ENCODE measurements around the gene DDX42. TPM values are rescaled to one million over a fixed set of nuclear protein-coding genes. Genes with fewer than 3 reads are reported as not detected.

The DDX42 gene
- total RNA-seq, 2 experiments from 2014 or later, result 103 to 106 TPM

DNA sequence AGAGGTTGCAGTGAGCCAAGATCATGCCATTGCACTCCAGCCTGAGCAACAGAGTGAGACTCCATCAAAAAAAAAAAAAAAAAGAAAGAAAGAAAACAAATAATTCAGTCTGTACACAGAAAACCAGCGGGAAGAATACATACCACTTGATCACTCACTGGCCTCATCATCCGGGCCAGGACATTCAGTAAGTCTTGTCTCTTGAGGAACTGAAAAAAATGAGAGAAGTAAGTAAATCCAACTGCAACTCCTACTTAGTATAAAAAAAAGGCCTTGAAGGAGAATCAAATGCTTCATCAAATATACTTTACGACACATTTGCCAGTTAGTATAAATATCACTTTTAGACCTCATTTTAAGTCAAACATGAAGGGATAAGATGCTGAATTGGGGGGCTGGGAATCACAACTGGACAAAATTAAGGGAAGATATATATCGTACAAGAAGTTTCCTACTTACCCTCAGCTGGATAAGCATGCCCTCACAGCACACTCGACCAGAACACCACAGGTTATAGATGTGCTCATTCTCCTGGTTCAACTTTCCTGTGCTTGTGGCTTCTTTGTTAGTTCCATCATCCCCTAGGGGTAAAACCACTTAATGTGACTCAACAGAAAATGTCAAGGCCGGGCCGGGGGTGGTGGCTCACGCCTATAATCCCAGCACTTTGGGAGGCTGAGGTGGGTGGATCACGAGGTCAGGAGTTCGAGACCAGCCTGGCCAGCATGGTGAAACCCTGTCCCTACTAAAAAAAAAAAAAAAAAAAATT lies 13.0 kb upstream of the DDX42 start:
- Mint-ChIP-seq H3K4me3 (no peak overlapping the region), H3K27ac (no peak overlapping the region), H3K27me3 (no peaks in the 10 kb centered on the region), H3K36me3 (peaks cover 51% of the 10 kb centered on the region), H3K4me1 (ENCODE audit: low read depth) (peaks cover 6% of the 10 kb centered on the region), H3K9me3 (no peaks in the 10 kb centered on the region)
- intact Hi-C loops (cut with micrococcal nuclease), result no loop called here
- CTCF ChIA-PET, result interaction anchor here (1.3 kb wide), 1 partner anchor 50 kb away, joined by 3 read pairs; no protein-coding TSS in a partner anchor
- POLR2A ChIA-PET, result no interaction called here
- DNase-seq, result peak; percentile 23

DNA sequence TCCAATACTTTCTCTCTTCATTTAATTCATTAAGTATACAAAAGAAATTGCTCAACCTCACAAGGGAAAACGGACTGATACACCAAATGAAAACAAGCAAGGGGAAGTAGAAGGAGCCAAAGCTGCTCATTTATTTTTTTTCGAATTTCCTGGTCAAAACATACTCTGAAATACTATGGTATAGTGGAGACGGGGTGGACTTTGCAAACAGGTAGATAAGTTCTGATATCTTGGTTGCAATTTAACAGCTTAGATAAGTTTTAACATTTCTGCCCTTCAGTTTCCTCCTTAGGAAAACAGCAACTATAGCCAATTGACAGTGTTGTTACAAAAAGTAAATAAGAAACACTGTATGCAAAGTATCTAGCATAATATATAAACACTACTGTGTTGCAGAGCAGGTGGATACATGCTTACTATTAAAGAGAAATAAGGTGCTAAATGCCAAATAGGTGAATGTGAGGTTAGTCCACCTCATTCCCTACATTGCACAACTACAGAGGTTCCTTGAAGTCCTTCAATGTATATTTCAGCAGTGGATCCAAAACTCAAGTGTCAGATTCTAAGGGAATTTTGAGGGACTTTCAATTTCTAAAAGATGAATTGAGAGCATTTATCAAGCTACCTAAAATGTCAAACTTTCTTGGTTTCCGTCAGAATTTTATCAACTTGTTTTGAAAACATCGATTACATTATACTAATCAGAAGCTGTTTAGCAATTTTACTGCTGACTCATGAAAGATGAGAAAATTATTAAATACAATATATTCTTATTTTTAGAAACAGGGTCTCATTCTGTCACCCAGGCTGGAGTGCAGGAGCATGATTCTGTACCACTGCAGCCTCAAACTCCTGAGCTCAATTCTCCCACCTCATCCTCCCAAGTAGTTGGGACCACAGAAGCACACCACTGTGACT lies 11.6 kb upstream of the DDX42 start:
- Mint-ChIP-seq H3K4me3 (no peak overlapping the region), H3K36me3 (peaks cover 46% of the 10 kb centered on the region), H3K4me1 (ENCODE audit: low read depth) (peaks cover 17% of the 10 kb centered on the region), H3K9me3 (no peaks in the 10 kb centered on the region), H3K27me3 (no peaks in the 10 kb centered on the region), H3K27ac (no peak overlapping the region)
- ChIA-PET POLR2A (no interaction called here), CTCF (interaction anchor here (1.2 kb wide), 1 partner anchor 337 kb away, joined by 3 read pairs; no protein-coding TSS in a partner anchor)
- no peak for DNase-seq
- intact Hi-C loops (cut with micrococcal nuclease), result no loop called here

DNA sequence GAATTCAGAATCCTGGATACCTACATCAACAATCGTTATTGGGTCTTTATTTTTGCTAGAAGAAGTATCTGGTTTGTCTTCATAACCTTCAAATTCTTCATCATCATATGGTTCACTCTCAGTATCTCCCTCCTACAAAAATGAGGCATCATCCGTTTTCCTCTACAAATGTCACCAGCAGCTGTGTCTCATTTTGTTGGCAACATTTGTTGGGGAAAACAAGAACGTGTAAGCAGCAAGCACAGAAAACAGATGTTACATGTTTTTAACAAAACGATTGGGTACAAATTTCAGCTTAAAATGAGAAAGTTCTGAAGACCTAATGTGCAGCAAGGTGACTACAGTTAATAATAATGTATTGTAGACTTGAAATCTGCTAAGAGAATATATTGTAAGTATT lies 9.3 kb upstream of the DDX42 start:
- Mint-ChIP-seq H3K4me1 (ENCODE audit: low read depth) (peaks cover 30% of the 10 kb centered on the region), H3K27me3 (no peaks in the 10 kb centered on the region), H3K36me3 (peaks cover 38% of the 10 kb centered on the region), H3K9me3 (no peaks in the 10 kb centered on the region), H3K4me3 (no peak overlapping the region), H3K27ac (no peak overlapping the region)
- DNase-seq, result no peak
- ChIA-PET POLR2A (interaction anchor here (2.0 kb wide), 1 partner anchor 10 kb away, joined by 8 read pairs; the partner anchor contains the start of genes CCDC47 and DDX42), CTCF (interaction anchor here (0.7 to 1.2 kb wide), 2 partner anchors 9 to 84 kb away, joined by 3 read pairs; partner anchors contain the start of genes CCDC47 and DDX42)
- intact Hi-C loops (cut with micrococcal nuclease), result no loop called here

DNA sequence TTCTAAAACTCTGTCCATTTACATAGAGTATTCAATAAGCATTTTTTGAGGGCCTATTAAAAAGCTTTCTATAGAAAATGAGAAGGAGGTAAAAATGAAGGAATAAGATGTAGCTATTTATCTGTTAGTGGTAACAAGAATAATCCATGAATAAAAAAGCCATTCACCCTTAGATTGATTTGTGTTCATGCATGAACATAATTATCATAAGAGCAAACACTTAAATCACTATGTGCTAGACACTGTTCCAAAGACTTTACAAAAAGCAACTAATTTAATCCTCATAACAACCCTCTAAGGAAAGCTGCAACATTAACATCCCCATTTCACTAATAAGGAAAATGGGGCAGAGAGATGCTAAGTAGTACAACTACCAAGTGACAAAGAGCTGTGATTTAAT lies 7.2 kb upstream of the DDX42 start:
- Mint-ChIP-seq H3K27ac (no peak overlapping the region), H3K27me3 (no peaks in the 10 kb centered on the region), H3K36me3 (peaks cover 28% of the 10 kb centered on the region), H3K4me3 (no peak overlapping the region), H3K9me3 (no peaks in the 10 kb centered on the region), H3K4me1 (ENCODE audit: low read depth) (peaks cover 37% of the 10 kb centered on the region)
- no peak for DNase-seq
- POLR2A ChIA-PET, result no interaction called here
- CTCF ChIA-PET, result interaction anchor here (0.6 to 0.9 kb wide), 2 partner anchors 22 to 36 kb away, joined by 3 read pairs; no protein-coding TSS in a partner anchor
- intact Hi-C loops (cut with micrococcal nuclease), result no loop called here

DNA sequence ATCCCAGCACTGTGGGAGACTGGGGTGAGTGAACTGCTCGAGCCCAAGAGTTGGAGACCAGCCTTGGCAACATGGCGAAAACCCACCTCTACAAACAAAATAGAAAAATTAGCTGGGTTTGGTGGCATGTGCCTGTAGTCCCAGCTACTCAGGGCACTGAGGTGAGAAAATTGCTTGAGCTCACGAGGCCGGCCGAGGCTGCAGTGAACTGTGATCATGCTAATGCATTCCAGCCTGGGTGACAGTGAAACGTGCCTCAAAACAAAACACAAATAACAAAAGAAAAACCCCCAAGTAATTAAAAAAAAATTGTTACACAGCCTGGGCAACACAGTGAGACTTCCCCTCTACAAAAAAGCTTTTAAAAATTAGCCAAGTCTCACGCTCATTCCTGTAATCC lies 5.5 kb upstream of the DDX42 start:
- intact Hi-C loops (cut with micrococcal nuclease), result no loop called here
- ChIA-PET CTCF (no interaction called here), POLR2A (interaction anchor here (1.2 kb wide), 1 partner anchor 30 kb away, joined by 3 read pairs; no protein-coding TSS in a partner anchor)
- no peak for DNase-seq
- H3K36me3 Mint-ChIP-seq, result peaks cover 27% of the 10 kb centered on the region
- H3K27me3 Mint-ChIP-seq, result no peaks in the 10 kb centered on the region
- peaks cover 40% of the 10 kb centered on the region for H3K4me1 Mint-ChIP-seq (ENCODE audit: low read depth)
- H3K27ac Mint-ChIP-seq, result no peak overlapping the region
- H3K9me3 Mint-ChIP-seq, result no peaks in the 10 kb centered on the region
- no peak overlapping the region for H3K4me3 Mint-ChIP-seq

DNA sequence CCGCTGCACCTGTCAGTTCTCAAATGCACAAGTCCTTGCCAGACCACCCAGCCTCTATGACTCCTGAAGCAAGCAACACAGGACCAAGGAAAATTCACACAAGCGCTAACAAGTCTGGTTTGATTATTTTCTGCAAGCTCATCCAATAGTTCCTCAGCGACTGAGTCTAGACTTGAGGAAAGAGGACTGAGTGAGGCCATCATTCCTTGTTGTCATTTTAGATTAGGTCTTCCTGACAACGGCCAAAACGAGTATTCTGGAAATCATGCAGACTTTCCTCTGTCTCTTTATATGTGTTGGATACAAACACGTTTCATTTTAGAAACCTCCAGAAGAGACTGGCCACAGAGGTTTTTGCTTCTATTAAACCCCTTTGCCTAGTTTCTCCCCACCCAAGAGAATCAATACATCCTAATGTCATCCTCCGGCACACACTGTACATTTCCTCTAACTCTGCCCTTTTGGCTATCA lies 1.1 kb upstream of the DDX42 start:
- Mint-ChIP-seq H3K27me3 (no peaks in the 10 kb centered on the region), H3K36me3 (peaks cover 23% of the 10 kb centered on the region), H3K9me3 (no peaks in the 10 kb centered on the region), H3K27ac (peak overlapping the region; percentile 100), H3K4me3 (peak overlapping the region; percentile 95), H3K4me1 (ENCODE audit: low read depth) (peaks cover 48% of the 10 kb centered on the region)
- no peak for DNase-seq
- ChIA-PET CTCF (interaction anchor here (1.2 to 2.4 kb wide), 2 partner anchors 31 to 76 kb away, joined by 4 to 7 read pairs; partner anchors contain the start of gene STRADA), POLR2A (interaction anchor here (1.3 to 4.1 kb wide), 8 partner anchors 17 to 733 kb away, joined by 5 to 34 read pairs (median 14); partner anchors contain the start of genes FTSJ3, LIMD2 and PSMC5)
- intact Hi-C loops (cut with micrococcal nuclease), result loop anchor here (1.0 to 10.0 kb wide), 6 partner anchors 32 to 732 kb away; partner anchors contain the start of genes CEP95, DDX5, FTSJ3 and PSMC5

DNA sequence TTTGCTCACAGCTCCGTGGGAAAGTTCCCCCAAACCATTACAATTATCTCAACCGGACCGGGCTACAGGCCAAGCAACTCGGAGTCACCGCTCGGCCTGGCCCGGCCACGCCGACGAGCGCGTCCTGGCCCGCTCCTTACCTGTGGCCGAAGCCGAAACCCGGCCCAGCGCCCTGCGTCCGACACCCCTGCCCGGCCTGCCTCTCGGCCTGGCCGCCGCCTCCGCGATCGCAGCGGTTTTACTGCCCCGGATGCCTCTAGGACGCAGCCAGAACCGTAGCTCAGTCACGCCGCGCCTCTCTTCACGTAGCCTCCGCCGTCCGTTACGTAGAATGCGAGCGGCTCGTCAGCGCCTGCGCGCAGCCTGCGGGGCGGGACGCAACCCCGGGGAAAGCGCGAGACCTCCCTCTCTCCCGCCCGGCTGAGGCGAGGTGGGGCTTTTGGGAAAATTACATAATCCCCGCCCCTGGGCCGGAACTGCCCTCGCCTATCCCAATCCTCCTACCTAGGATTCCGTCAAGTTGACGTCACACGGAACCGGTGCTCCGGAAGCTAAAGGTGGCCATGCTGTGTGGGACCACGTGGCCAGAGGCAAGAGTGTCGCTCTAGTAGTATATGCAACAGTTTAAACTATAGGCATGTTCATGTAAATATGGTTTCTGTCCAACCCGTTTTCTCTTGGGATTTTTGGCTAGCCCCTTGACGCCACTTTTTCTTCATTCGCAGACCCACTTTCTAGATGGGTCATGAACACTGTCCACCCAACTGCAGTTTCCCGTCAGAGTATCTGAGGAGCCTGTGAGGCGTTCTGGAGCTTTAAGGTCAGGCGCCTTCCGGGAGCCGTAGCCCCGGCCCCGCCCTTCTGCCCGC lies 464 bp upstream of the DDX42 start, which contains the start of gene CCDC47:
Gene CCDC47, minus strand, starts transcription at position 326 of the 869 bp plus-strand sequence. CDS start 7,422 bp downstream, outside the sequence.
- intact Hi-C loops (cut with micrococcal nuclease), result loop anchor here (1.0 to 10.0 kb wide), 8 partner anchors 32 to 731 kb away; partner anchors contain the start of genes CEP95, DCAF7, DDX5 and FTSJ3
- no peaks in the 10 kb centered on the region for H3K27me3 Mint-ChIP-seq

DNA sequence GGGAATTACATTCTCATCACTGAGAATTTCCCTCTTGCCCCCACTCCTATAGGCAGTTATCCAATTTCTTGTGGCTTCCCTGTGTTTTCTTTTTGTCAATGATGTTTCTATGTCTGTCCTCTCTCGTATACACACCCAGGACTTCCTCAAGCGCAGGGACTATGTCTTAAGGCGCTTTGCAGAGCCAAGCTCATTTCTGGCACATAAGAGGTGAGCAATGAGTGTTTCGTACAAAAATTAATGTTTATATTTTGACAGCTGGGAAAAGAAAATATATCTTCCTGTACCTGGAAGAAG lies 947 bp downstream of the DDX42 start:
- Mint-ChIP-seq H3K9me3 (no peaks in the 10 kb centered on the region), H3K4me1 (ENCODE audit: low read depth) (peaks cover 53% of the 10 kb centered on the region), H3K4me3 (peak overlapping the region; percentile 95), H3K27ac (peak overlapping the region; percentile 100), H3K27me3 (no peaks in the 10 kb centered on the region), H3K36me3 (peaks cover 25% of the 10 kb centered on the region)
- ChIA-PET POLR2A (interaction anchor here (0.6 to 4.1 kb wide), 15 partner anchors 9 to 339 kb away, joined by 3 to 34 read pairs (median 4); partner anchors contain the start of genes FTSJ3, MAP3K3 and PSMC5), CTCF (interaction anchor here (0.6 to 3.0 kb wide), 9 partner anchors 10 to 349 kb away, joined by 3 to 11 read pairs (median 3); partner anchors contain the start of gene LIMD2)
- DNase-seq, result peak; percentile 24
- intact Hi-C loops (cut with micrococcal nuclease), result loop anchor here (1.0 to 10.0 kb wide), 4 partner anchors 153 to 730 kb away; partner anchors contain the start of genes CEP95, DCAF7, DDX5 and MAP3K3

More for the DNA sequence above, 464 bp upstream of the DDX42 start, which contains the start of gene CCDC47:
- POLR2A ChIA-PET, result interaction anchor here (0.6 to 4.1 kb wide), 17 partner anchors 9 to 732 kb away, joined by 3 to 34 read pairs (median 8); partner anchors contain the start of genes FTSJ3, LIMD2, MAP3K3 and PSMC5
- CTCF ChIA-PET, result interaction anchor here (0.7 to 2.4 kb wide), 10 partner anchors 9 to 152 kb away, joined by 3 to 7 read pairs (median 3); partner anchors contain the start of genes LIMD2, MAP3K3 and STRADA
- Mint-ChIP-seq H3K9me3 (no peaks in the 10 kb centered on the region), H3K4me1 (ENCODE audit: low read depth) (peaks cover 48% of the 10 kb centered on the region), H3K4me3 (peak within 1 kb of the TSS; percentile 95), H3K36me3 (peaks cover 22% of the 10 kb centered on the region), H3K27ac (peak within 1 kb of the TSS; percentile 100)
- DNase-seq, result peak; percentile 99

DNA sequence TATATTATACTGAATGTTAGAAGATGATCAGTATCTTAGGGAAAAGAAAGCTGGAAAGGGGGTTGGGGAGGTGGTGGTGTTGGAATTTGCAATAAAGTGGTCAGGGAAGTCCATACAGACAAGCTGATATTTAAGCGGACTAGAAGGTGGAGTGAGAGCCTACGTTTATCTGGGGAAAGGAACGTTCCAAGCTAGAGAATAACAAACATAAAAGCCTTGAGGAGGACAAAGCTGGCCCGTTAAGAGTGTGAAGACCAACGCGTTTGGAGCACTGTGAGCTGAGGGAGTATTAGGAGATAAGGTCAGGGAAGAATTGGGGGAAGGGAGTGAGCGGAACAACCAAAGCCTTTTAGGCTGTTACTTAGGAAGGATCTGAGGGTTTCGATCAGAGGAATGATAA lies 1.4 kb downstream of the DDX42 start:
- CTCF ChIA-PET, result interaction anchor here (0.6 to 3.0 kb wide), 9 partner anchors 14 to 349 kb away, joined by 3 to 11 read pairs (median 3); no protein-coding TSS in a partner anchor
- peak overlapping the region; percentile 52 for H3K27ac Mint-ChIP-seq
- POLR2A ChIA-PET, result interaction anchor here (0.6 to 4.1 kb wide), 13 partner anchors 8 to 340 kb away, joined by 3 to 22 read pairs (median 4); partner anchors contain the start of genes FTSJ3, MAP3K3 and PSMC5
- no peak for DNase-seq
- peaks cover 53% of the 10 kb centered on the region for H3K4me1 Mint-ChIP-seq (ENCODE audit: low read depth)
- H3K36me3 Mint-ChIP-seq, result peaks cover 28% of the 10 kb centered on the region
- H3K4me3 Mint-ChIP-seq, result peak overlapping the region; percentile 95
- intact Hi-C loops (cut with micrococcal nuclease), result loop anchor here (2.0 to 10.0 kb wide), 3 partner anchors 225 to 729 kb away; partner anchors contain the start of genes CEP95, DCAF7 and DDX5
- no peaks in the 10 kb centered on the region for H3K9me3 Mint-ChIP-seq
- H3K27me3 Mint-ChIP-seq, result no peaks in the 10 kb centered on the region

DNA sequence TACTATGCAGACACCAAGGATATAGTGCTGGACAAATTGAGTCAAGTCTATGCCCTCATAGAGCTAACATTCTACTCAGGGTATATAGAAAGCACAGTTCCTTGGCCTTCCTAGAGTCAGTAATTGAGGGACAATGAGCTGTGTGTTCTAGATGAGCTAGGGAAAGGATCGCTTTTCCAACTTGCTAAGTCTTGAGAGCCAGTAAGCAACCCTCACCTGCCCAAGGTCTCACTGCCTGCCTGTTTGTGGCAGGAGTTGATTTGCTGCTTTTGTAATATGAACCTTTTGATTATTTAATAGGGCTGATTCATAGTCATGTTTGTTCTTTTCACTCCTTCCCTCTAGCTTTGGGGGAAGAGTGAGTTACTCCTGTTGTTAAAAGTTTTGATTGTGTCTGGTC lies 6.5 kb downstream of the DDX42 start:
- H3K4me3 Mint-ChIP-seq, result no peak overlapping the region
- no peak for DNase-seq
- no peaks in the 10 kb centered on the region for H3K9me3 Mint-ChIP-seq
- intact Hi-C loops (cut with micrococcal nuclease), result no loop called here
- ChIA-PET POLR2A (interaction anchor here (0.7 kb wide), 2 partner anchors 43 to 60 kb away, joined by 3 read pairs; no protein-coding TSS in a partner anchor), CTCF (interaction anchor here (1.0 kb wide), 1 partner anchor 354 kb away, joined by 3 read pairs; no protein-coding TSS in a partner anchor)
- peak overlapping the region; percentile 28 for H3K27ac Mint-ChIP-seq
- H3K36me3 Mint-ChIP-seq, result peaks cover 12% of the 10 kb centered on the region
- no peaks in the 10 kb centered on the region for H3K27me3 Mint-ChIP-seq
- peaks cover 69% of the 10 kb centered on the region for H3K4me1 Mint-ChIP-seq (ENCODE audit: low read depth)

All from activated CD4-positive, alpha-beta memory T cell treated with anti-CD3 and anti-CD28 coated beads for 36 hours (primary cell).